ENCODE results near the gene PNPLA2. TPM values are rescaled to one million over a fixed set of nuclear protein-coding genes. Genes with fewer than 3 reads are reported as not detected.

PNPLA2 gene
- total RNA-seq, 3 donors from 2014 or later (not counting 1 experiment from before 2014, with no cell fraction given) = 184 to 218 (median 201) TPM

DNA sequence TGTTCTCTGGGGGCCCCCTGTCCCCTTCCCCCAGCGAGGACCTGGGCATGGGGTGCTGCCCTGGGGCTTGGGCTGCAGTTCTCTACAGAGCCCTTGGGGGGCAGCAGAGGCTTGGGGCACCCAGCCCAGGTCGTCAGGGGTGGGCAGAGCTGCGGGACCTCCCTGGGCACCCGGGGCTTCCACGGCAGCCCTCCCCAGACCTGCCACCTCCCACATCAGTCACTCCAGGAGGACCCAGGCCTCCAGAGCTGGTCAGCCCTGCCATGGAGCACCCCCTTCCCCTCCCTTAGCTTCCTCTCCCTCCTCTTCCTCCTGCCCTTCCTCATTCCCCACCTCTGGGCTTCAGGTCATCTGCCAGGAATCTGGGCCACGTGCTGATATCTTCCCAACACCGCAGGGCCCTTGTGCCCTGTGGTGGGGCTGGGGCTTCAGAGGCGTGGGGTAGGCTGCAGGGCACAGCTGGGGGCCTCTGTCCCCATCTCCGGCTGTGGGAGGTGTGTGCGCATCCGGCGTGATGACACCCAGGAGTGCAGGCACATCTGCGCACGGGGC lies 29.7 kb downstream of the PNPLA2 start:
- Histone ChIP-seq H3K27me3 (ENCODE audit: control insufficient read depth, insufficient read depth, low read length) (peaks cover 6% of the 10 kb centered on the region), H3K36me3 (ENCODE audit: control insufficient read depth, insufficient read depth, low read length) (no peaks in the 10 kb centered on the region), H3K27ac (ENCODE audit: low read length) (no peak overlapping the region), H3K9me3 (ENCODE audit: control insufficient read depth, insufficient read depth, low read length) (no peaks in the 10 kb centered on the region), H3K4me1 (ENCODE audit: control insufficient read depth, insufficient read depth, low read length) (peaks cover 36% of the 10 kb centered on the region), H3K4me3 (ENCODE audit: low read length) (no peak overlapping the region)
- TF ChIP-seq, protein P1, sequence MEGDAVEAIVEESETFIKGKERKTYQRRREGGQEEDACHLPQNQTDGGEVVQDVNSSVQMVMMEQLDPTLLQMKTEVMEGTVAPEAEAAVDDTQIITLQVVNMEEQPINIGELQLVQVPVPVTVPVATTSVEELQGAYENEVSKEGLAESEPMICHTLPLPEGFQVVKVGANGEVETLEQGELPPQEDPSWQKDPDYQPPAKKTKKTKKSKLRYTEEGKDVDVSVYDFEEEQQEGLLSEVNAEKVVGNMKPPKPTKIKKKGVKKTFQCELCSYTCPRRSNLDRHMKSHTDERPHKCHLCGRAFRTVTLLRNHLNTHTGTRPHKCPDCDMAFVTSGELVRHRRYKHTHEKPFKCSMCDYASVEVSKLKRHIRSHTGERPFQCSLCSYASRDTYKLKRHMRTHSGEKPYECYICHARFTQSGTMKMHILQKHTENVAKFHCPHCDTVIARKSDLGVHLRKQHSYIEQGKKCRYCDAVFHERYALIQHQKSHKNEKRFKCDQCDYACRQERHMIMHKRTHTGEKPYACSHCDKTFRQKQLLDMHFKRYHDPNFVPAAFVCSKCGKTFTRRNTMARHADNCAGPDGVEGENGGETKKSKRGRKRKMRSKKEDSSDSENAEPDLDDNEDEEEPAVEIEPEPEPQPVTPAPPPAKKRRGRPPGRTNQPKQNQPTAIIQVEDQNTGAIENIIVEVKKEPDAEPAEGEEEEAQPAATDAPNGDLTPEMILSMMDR (IDR thresholded peaks at IDR 0.05) = peak; percentile 79
- Mint-ChIP-seq H3K4me3 (peak overlapping the region; percentile 55), H3K27me3 (ENCODE audit: low read depth in 2 of 2) (no peaks in the 10 kb centered on the region), H3K36me3 (no peaks in the 10 kb centered on the region), H3K4me1 (peaks cover 0 to 26% of the 10 kb centered on the region in 2 donors), H3K27ac (no peak overlapping the region), H3K9me3 (no peaks in the 10 kb centered on the region)
- WGBS (ENCODE audit: insufficient coverage) = 24% methylated on average over 14 of the region's 14 CpGs
- DNase-seq = peak; percentile 65 to 80
- ATAC-seq = peak; percentile 81 to 84 (median 82)
- intact Hi-C loops (cut with micrococcal nuclease) = loop anchor here (1.0 to 10.0 kb wide), 2 partner anchors 66 to 203 kb away; partner anchors contain the start of gene CHID1

DNA sequence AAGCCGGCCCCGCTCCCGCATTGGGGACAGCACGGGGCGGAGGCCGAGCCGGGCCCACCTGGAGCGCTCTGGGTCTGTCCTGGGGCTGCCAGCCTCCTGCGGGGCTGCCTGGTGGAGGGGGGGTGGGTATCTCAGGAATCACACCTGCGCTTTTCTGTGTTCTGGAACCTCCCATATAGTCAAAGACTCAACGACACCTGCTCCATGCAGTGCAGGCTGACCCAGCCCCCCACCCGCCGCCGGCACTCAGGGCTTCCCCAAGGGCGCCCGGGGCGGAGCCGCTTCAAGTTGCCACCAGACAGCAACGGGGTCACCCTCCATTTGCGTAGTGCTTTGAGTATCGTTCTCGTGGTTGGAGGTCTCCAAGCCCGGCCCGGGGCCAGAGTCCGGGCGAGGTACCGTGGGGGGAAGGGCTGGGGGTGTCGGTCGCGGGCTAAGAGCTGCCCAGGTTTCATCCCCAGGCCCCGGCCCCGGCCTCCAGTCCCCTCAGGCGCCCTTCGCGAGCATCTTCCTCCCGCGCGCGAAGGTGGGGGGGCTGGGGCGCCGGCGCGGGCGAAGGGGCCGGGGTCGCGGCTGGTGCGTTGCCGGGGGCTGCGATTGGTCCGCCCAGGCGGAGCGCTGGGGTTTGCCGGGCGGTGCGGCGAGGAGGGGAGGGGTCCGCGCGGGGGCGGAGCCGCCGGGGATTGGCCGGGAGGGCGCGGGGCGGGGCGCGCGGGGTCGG lies 30.6 kb downstream of the PNPLA2 start:
- peaks cover 6% of the 10 kb centered on the region for H3K27me3 ChIP-seq (ENCODE audit: control insufficient read depth, insufficient read depth, low read length)
- Mint-ChIP-seq H3K36me3 (no peaks in the 10 kb centered on the region), H3K27ac (no peak overlapping the region), H3K4me3 (peak overlapping the region; percentile 78), H3K27me3 (ENCODE audit: low read depth in 2 of 2) (no peaks in the 10 kb centered on the region), H3K4me1 (peaks cover 0 to 21% of the 10 kb centered on the region in 2 donors), H3K9me3 (no peaks in the 10 kb centered on the region)
- no peak overlapping the region for H3K27ac ChIP-seq (ENCODE audit: low read length)
- peak in 1 of 2 donors; percentile 56 for DNase-seq
- H3K4me1 ChIP-seq (ENCODE audit: control insufficient read depth, insufficient read depth, low read length) = peaks cover 28% of the 10 kb centered on the region
- ATAC-seq = peak in 2 of 3 donors; percentile 40 to 49
- H3K4me3 ChIP-seq (ENCODE audit: low read length) = peak overlapping the region; percentile 13
- no peaks in the 10 kb centered on the region for H3K9me3 ChIP-seq (ENCODE audit: control insufficient read depth, insufficient read depth, low read length)
- intact Hi-C loops (cut with micrococcal nuclease) = loop anchor here (10.0 kb wide), 1 partner anchor 66 kb away; the partner anchor contains the start of gene CHID1
- TF ChIP-seq, protein P1 (IDR thresholded peaks at IDR 0.05) = no peak
- H3K36me3 ChIP-seq (ENCODE audit: control insufficient read depth, insufficient read depth, low read length) = no peaks in the 10 kb centered on the region
- WGBS (ENCODE audit: insufficient coverage) = 4% methylated on average over 71 of the region's 71 CpGs

DNA sequence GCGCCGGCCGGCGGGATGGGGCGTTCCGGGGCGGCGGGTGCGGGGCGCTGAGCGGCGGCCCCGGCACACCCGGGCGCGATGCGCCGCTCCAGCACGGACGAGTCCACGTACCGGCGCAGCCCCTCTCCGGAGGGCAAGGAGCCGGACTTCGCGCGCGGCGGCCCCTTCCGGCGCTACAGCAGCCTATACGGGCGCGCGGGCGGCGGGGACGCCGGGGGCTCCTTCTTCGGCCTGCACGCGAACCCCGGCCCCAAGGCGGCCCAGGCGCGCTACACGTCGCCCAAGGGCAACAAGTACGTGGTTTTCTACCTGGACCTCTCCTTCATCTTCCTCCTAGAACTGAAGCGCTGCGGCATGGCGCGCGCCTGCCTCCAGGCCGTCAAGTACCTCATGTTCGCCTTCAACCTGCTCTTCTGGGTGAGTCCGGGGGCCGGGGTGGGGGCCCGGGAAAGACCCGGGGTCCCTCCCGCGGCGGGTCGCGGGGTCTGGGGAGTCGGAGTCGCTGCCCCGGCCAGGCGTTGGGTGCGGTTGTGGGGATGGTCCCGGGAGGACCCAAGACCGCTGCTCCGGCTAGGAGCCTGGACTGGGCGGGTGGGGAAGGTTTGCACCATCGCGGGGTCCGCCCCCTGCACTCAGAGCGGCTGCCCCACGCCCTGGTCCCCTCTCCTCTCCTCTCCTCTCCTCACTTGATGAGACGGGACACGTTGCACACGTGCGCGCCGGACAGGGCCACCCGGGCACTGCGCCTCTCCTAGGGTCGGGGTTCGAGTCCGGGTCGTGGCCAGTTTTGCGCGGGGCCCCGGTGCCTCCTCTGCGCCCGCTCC lies 31.4 kb downstream of the PNPLA2 start:
- DNase-seq = no peak
- Mint-ChIP-seq H3K4me3 (peak overlapping the region; percentile 58), H3K36me3 (no peaks in the 10 kb centered on the region), H3K9me3 (no peaks in the 10 kb centered on the region), H3K4me1 (peaks cover 0 to 15% of the 10 kb centered on the region in 2 donors), H3K27ac (no peak overlapping the region), H3K27me3 (ENCODE audit: low read depth in 2 of 2) (no peaks in the 10 kb centered on the region)
- 47% methylated on average over 97 of the region's 97 CpGs for WGBS (ENCODE audit: insufficient coverage)
- intact Hi-C loops (cut with micrococcal nuclease) = loop anchor here (10.0 kb wide), 1 partner anchor 65 kb away; the partner anchor contains the start of gene CHID1
- Histone ChIP-seq H3K27me3 (ENCODE audit: control insufficient read depth, insufficient read depth, low read length) (peaks cover 6% of the 10 kb centered on the region), H3K36me3 (ENCODE audit: control insufficient read depth, insufficient read depth, low read length) (no peaks in the 10 kb centered on the region), H3K4me3 (ENCODE audit: low read length) (no peak overlapping the region), H3K27ac (ENCODE audit: low read length) (no peak overlapping the region), H3K4me1 (ENCODE audit: control insufficient read depth, insufficient read depth, low read length) (peaks cover 19% of the 10 kb centered on the region), H3K9me3 (ENCODE audit: control insufficient read depth, insufficient read depth, low read length) (no peaks in the 10 kb centered on the region)
- ATAC-seq = peak in 1 of 3 donors; percentile 11
- TF ChIP-seq, protein P1 (IDR thresholded peaks at IDR 0.05) = no peak
